Lung microvascular endothelial cell (primary cell): ENCODE results near the gene NAA50. TPM values are rescaled to one million over a fixed set of nuclear protein-coding genes. Genes with fewer than 3 reads are reported as not detected.
A peak's percentile ranks its signal among the peaks of the same experiment; 100 is the strongest.

Source experiments
- DNase-seq, 2 donors: peaks; one replicate each; pipeline versions ENCODE4 v3.0.0 to v3.0.0-alpha.2; 2010; ENCODE audit warnings: low read depth in 2 of 2
- total RNA-seq: library from RNA; depleted of rRNA; stranded (reverse); fragments of >200 nt; gene quantifications from 2 replicates; pipeline ENCODE4 v1.2.1, GENCODE V29; 2014

NAA50 gene
- 102 and 140 TPM in 2 replicates for total RNA-seq

- peak; percentile 96 to 98 for DNase-seq
These were observed at the start of gene NAA50 for GRCh38 chr3:113745756-113746547. Gene NAA50 (minus strand): TSS chr3:113746249. CDS start chr3:113745949, 300 bp downstream.

- no peak for DNase-seq
These were observed 49.6 kb upstream of the NAA50 start for GRCh38 chr3:113795693-113796092.

GRCh38 chr3:113794526-113794925 is 48.5 kb upstream of the NAA50 start:
- DNase-seq: no peak

- no peak for DNase-seq
These were observed 45.3 kb upstream of the NAA50 start for GRCh38 chr3:113791381-113791780.

GRCh38 chr3:113783980-113784379 is 37.9 kb upstream of the NAA50 start:
- peak; percentile 71 to 87 for DNase-seq

GRCh38 chr3:113783463-113783862 is 37.4 kb upstream of the NAA50 start:
- peak; percentile 92 to 93 for DNase-seq

- no peak for DNase-seq
These were observed 30.5 kb upstream of the NAA50 start for GRCh38 chr3:113776564-113776963.

- no peak for DNase-seq
These were observed 29.5 kb upstream of the NAA50 start for GRCh38 chr3:113775516-113775915.

- peak in 1 of 2 donors; percentile 28 for DNase-seq
These were observed 27.3 kb upstream of the NAA50 start for GRCh38 chr3:113773381-113773780.

- DNase-seq: no peak
These were observed 25.9 kb upstream of the NAA50 start for GRCh38 chr3:113771993-113772392.

- peak; percentile 49 to 58 for DNase-seq
These were observed 23.5 kb upstream of the NAA50 start for GRCh38 chr3:113769551-113769950.

GRCh38 chr3:113764698-113765097 is 18.6 kb upstream of the NAA50 start:
- no peak for DNase-seq

- DNase-seq: no peak
These were observed 12.5 kb upstream of the NAA50 start for GRCh38 chr3:113758389-113759024.

- DNase-seq: peak in 1 of 2 donors; percentile 22
These were observed 8.6 kb upstream of the NAA50 start for GRCh38 chr3:113754494-113755159.

- DNase-seq: no peak
These were observed 7.4 kb upstream of the NAA50 start for GRCh38 chr3:113753376-113753985.

- no peak for DNase-seq
These were observed 5.1 kb upstream of the NAA50 start for GRCh38 chr3:113751141-113751540.

- DNase-seq: peak; percentile 21 to 51
These were observed 1.4 kb upstream of the NAA50 start for GRCh38 chr3:113747283-113748046.

GRCh38 chr3:113746548-113747282 is 666 bp upstream of the NAA50 start, which contains the start of gene ATP6V1A:
Gene ATP6V1A (plus strand): TSS chr3:113747035. CDS start chr3:113778754, 31,719 bp downstream.
- DNase-seq: peak; percentile 95 to 97

- peak; percentile 88 to 91 for DNase-seq
These were observed 901 bp downstream of the NAA50 start for GRCh38 chr3:113744941-113745755.
